ENCODE data around the gene SF3B3. TPM values are rescaled to one million over a fixed set of nuclear protein-coding genes. Genes with fewer than 3 reads are reported as not detected.

Gene SF3B3
- total RNA-seq, 1 experiment from 2014 or later, result 133 TPM

- no TSS peak for BruUV-seq (replicated peaks)
- H3K27ac ChIP-seq (ENCODE audit: low read length), result no peak overlapping the region
- no peak for DNase-seq
- H3K36me3 ChIP-seq (ENCODE audit: low read depth, low read length), result no peaks in the 10 kb centered on the region
- H3K4me2 ChIP-seq (ENCODE audit: low read length), result no peak overlapping the region
- H3K79me2 ChIP-seq (ENCODE audit: low read length), result no peaks in the 10 kb centered on the region
- H3K27me3 ChIP-seq (ENCODE audit: low read length), result no peaks in the 10 kb centered on the region
- H3K9ac ChIP-seq (ENCODE audit: low read length), result no peak overlapping the region
- ATAC-seq, result no peak
- intact Hi-C loops (cut with micrococcal nuclease), result no loop called here
- no peaks in the 10 kb centered on the region for H3K9me2 ChIP-seq (replicated peaks; ENCODE audit: low read length)
- TF ChIP-seq CTCF (conservative IDR thresholded peaks at IDR 0.05; ENCODE audit: low read depth, low read length), result no peak
- TF ChIP-seq EZH2phosphoT487 (IDR thresholded peaks at IDR 0.05; ENCODE audit: borderline replicate concordance, low read length), result no peak
- no peak for TF ChIP-seq EZH2 (IDR thresholded peaks at IDR 0.05; ENCODE audit: low read length, unreplicated experiment)
- H4K20me1 ChIP-seq (ENCODE audit: low read length), result no peaks in the 10 kb centered on the region
- H3K9me3 ChIP-seq (ENCODE audit: low read length), result no peaks in the 10 kb centered on the region
- H3F3A ChIP-seq (ENCODE audit: low read length, unreplicated experiment), result no peaks in the 10 kb centered on the region
- no peak overlapping the region for H3K4me3 ChIP-seq (ENCODE audit: low read length)
- CTCF ChIA-PET, result no interaction called here
- H3K4me1 ChIP-seq (ENCODE audit: insufficient read depth, low read length), result no peaks in the 10 kb centered on the region
- POLR2A ChIA-PET (ENCODE audit: unreplicated experiment), result no interaction called here
- H2AFZ ChIP-seq (ENCODE audit: low read length), result no peak overlapping the region
These were observed 79.2 kb downstream of the SF3B3 start for GRCh38 chr16:70602831-70603230.

GRCh38 chr16:70604407-70605282 lies 81.0 kb downstream of the SF3B3 start:
- Histone ChIP-seq H3K36me3 (ENCODE audit: low read depth, low read length) (no peaks in the 10 kb centered on the region), H3K4me1 (ENCODE audit: insufficient read depth, low read length) (no peaks in the 10 kb centered on the region; the same call in 1 of the 2 replicates), H3K9me3 (ENCODE audit: low read length) (no peaks in the 10 kb centered on the region), H3K9me2 (replicated peaks; ENCODE audit: low read length) (no peaks in the 10 kb centered on the region), H2AFZ (ENCODE audit: low read length) (no peak overlapping the region), H3K4me2 (ENCODE audit: low read length) (no peak overlapping the region), H3K4me3 (ENCODE audit: low read length) (no peak overlapping the region), H3F3A (ENCODE audit: low read length, unreplicated experiment) (no peaks in the 10 kb centered on the region), H3K27me3 (ENCODE audit: low read length) (no peaks in the 10 kb centered on the region), H3K27ac (ENCODE audit: low read length) (no peak overlapping the region), H3K79me2 (ENCODE audit: low read length) (no peaks in the 10 kb centered on the region), H3K9ac (ENCODE audit: low read length) (no peak overlapping the region), H4K20me1 (ENCODE audit: low read length) (no peaks in the 10 kb centered on the region)
- ATAC-seq (no peak; the same call in 1 of the 2 replicates), DNase-seq (no peak)
- ChIA-PET POLR2A (ENCODE audit: unreplicated experiment) (no interaction called here), CTCF (interaction anchor here (0.6 kb wide), 1 partner anchor 77 kb away, joined by 3 read pairs; no protein-coding TSS in a partner anchor)
- no TSS peak for BruUV-seq (replicated peaks)
- intact Hi-C loops (cut with micrococcal nuclease), result no loop called here
- no peak for TF ChIP-seq CTCF (conservative IDR thresholded peaks at IDR 0.05; ENCODE audit: low read depth, low read length)

GRCh38 chr16:70605283-70605657 lies 81.7 kb downstream of the SF3B3 start:
- Histone ChIP-seq H3K79me2 (ENCODE audit: low read length) (no peaks in the 10 kb centered on the region), H3K4me3 (ENCODE audit: low read length) (no peak overlapping the region), H3F3A (ENCODE audit: low read length, unreplicated experiment) (no peaks in the 10 kb centered on the region), H4K20me1 (ENCODE audit: low read length) (no peaks in the 10 kb centered on the region), H3K4me2 (ENCODE audit: low read length) (no peak overlapping the region), H3K9me3 (ENCODE audit: low read length) (no peaks in the 10 kb centered on the region), H3K27me3 (ENCODE audit: low read length) (no peaks in the 10 kb centered on the region), H2AFZ (ENCODE audit: low read length) (no peak overlapping the region), H3K9ac (ENCODE audit: low read length) (no peak overlapping the region), H3K9me2 (replicated peaks; ENCODE audit: low read length) (no peaks in the 10 kb centered on the region), H3K36me3 (ENCODE audit: low read depth, low read length) (no peaks in the 10 kb centered on the region), H3K4me1 (ENCODE audit: insufficient read depth, low read length) (no peaks in the 10 kb centered on the region; the same call in 1 of the 2 replicates), H3K27ac (ENCODE audit: low read length) (no peak overlapping the region)
- no peak for ATAC-seq
- BruUV-seq (replicated peaks), result no TSS peak
- intact Hi-C loops (cut with micrococcal nuclease), result no loop called here
- DNase-seq, result no peak
- no peak for TF ChIP-seq EZH2phosphoT487 (IDR thresholded peaks at IDR 0.05; ENCODE audit: borderline replicate concordance, low read length)
- no peak for TF ChIP-seq CTCF (conservative IDR thresholded peaks at IDR 0.05; ENCODE audit: low read depth, low read length)
- no peak for TF ChIP-seq EZH2 (IDR thresholded peaks at IDR 0.05; ENCODE audit: low read length, unreplicated experiment)
- ChIA-PET CTCF (no interaction called here), POLR2A (ENCODE audit: unreplicated experiment) (no interaction called here)

Data from PC-3 (cell line).